Mesenchymal stem cell (in vitro differentiated cells and primary cell): ENCODE measurements around the gene SIK3.

Source experiments
- DNase-seq: peaks from one replicate; pipeline ENCODE4 v3.0.0-alpha.2; 2013
- H2AFZ ChIP-seq: one replicate; pipeline ENCODE4 v1.6.1; 2013; ENCODE audit warnings: low read depth, mild to moderate bottlenecking, control low read depth, inconsistent platforms, low read length, moderate library complexity
- H2AK5ac ChIP-seq: 2 replicates; pipeline ENCODE4 v1.6.1; 2013; ENCODE audit warnings: low read length, moderate library complexity, mild to moderate bottlenecking, inconsistent platforms; ENCODE audit not compliant: severe bottlenecking
- H2BK120ac ChIP-seq: one replicate; pipeline ENCODE4 v1.6.1; 2013; ENCODE audit warnings: low read depth, mild to moderate bottlenecking, inconsistent platforms, low read length, moderate library complexity
- H2BK12ac ChIP-seq, 2 experiments: one replicate each; pipeline ENCODE4 v1.6.1; 2013; ENCODE audit warnings: inconsistent platforms in 2 of 2, low read length in 2 of 2, mild to moderate bottlenecking in 2 of 2, moderate library complexity in 2 of 2, control low read depth in 1 of 2
- H2BK15ac ChIP-seq: one replicate; pipeline ENCODE4 v1.6.1; 2013; ENCODE audit warnings: mild to moderate bottlenecking, low read depth, inconsistent platforms; ENCODE audit not compliant: poor library complexity, severe bottlenecking
- H2BK5ac ChIP-seq: 2 replicates; pipeline ENCODE4 v1.6.1; 2013; ENCODE audit warnings: low read depth, mild to moderate bottlenecking, low read length, control low read depth, inconsistent platforms; ENCODE audit not compliant: poor library complexity, severe bottlenecking
- H3K14ac ChIP-seq, 2 experiments: one replicate each; pipeline ENCODE4 v1.6.1; 2013; ENCODE audit warnings: inconsistent platforms in 2 of 2, low read length in 2 of 2, control low read depth in 1 of 2, mild to moderate bottlenecking in 1 of 2, moderate library complexity in 1 of 2
- H3K18ac ChIP-seq, 2 experiments: one replicate each; pipeline ENCODE4 v1.6.1; 2013; ENCODE audit warnings: inconsistent platforms in 2 of 2, low read length in 2 of 2, control low read depth in 1 of 2, low read depth in 1 of 2, mild to moderate bottlenecking in 1 of 2
- H3K23ac ChIP-seq, 2 experiments: one replicate each; pipeline ENCODE4 v1.6.1; 2013; ENCODE audit warnings: inconsistent platforms in 2 of 2, low read length in 2 of 2, mild to moderate bottlenecking in 2 of 2, moderate library complexity in 2 of 2, control low read depth in 1 of 2
- H3K27ac ChIP-seq: 2 replicates; pipeline ENCODE4 v1.5.1; 2013; ENCODE audit warnings: mild to moderate bottlenecking, moderate library complexity, low read length, control low read depth, inconsistent platforms; ENCODE audit not compliant: poor library complexity, severe bottlenecking
- H3K27me3 ChIP-seq, 2 experiments: 2 replicates each; pipeline versions ENCODE4 v1.6.1 to v1.7.0; 2013; ENCODE audit warnings: low read length in 2 of 2, mild to moderate bottlenecking in 2 of 2, moderate library complexity in 2 of 2, control low read depth in 1 of 2, inconsistent platforms in 1 of 2; ENCODE audit not compliant: control insufficient read depth in 1 of 2, insufficient read depth in 1 of 2
- H3K36me3 ChIP-seq, 2 experiments: 2 replicates each; pipeline versions ENCODE4 v1.6.1 to v1.7.0; 2013; ENCODE audit warnings: low read length in 2 of 2, control low read depth in 1 of 2, inconsistent platforms in 1 of 2, low read depth in 1 of 2, mild to moderate bottlenecking in 1 of 2; ENCODE audit not compliant: insufficient read depth in 2 of 2, control insufficient read depth in 1 of 2
- H3K4ac ChIP-seq, 2 experiments: one replicate each; pipeline ENCODE4 v1.6.1; 2013; ENCODE audit warnings: inconsistent platforms in 2 of 2, low read length in 2 of 2, mild to moderate bottlenecking in 2 of 2, moderate library complexity in 2 of 2, control low read depth in 1 of 2, low read depth in 1 of 2
- H3K4me1 ChIP-seq: 2 replicates; pipeline ENCODE4 v1.6.1; 2013; ENCODE audit warnings: low read depth, low read length, control low read depth; ENCODE audit not compliant: control insufficient read depth, insufficient read depth
- H3K4me2 ChIP-seq: 2 replicates; pipeline ENCODE4 v1.6.1; 2013; ENCODE audit warnings: low read length, mild to moderate bottlenecking, inconsistent platforms; ENCODE audit not compliant: poor library complexity, severe bottlenecking
- H3K4me3 ChIP-seq, 2 experiments: 2 replicates each; pipeline versions ENCODE4 v1.5.1 to v1.7.0; 2013; ENCODE audit warnings: low read length in 2 of 2, mild to moderate bottlenecking in 2 of 2, control low read depth in 1 of 2, low read depth in 1 of 2; ENCODE audit not compliant: insufficient read depth in 1 of 2
- H3K79me1 ChIP-seq: replicated peaks from 2 replicates; pipeline ENCODE4 v1.6.1; 2013; ENCODE audit warnings: mild to moderate bottlenecking, control low read depth, low read length, inconsistent platforms; ENCODE audit not compliant: poor library complexity, severe bottlenecking
- H3K9ac ChIP-seq: 2 replicates; pipeline ENCODE4 v1.7.0; 2013; ENCODE audit warnings: mild to moderate bottlenecking, low read length, moderate library complexity
- H3K9me3 ChIP-seq: 2 replicates; pipeline ENCODE4 v1.7.0; 2013; ENCODE audit warnings: mild to moderate bottlenecking, low read length; ENCODE audit not compliant: control insufficient read depth
- H4K8ac ChIP-seq: one replicate; pipeline ENCODE4 v1.6.1; 2013; ENCODE audit warnings: inconsistent platforms, mild to moderate bottlenecking, low read length, moderate library complexity
- H4K91ac ChIP-seq: one replicate; pipeline ENCODE4 v1.6.1; 2013; ENCODE audit warnings: mild to moderate bottlenecking, low read length, inconsistent platforms
- WGBS: methylation state at CpG from one replicate; pipeline ENCODE4 v1.1.7; 2013; ENCODE audit warnings: mixed read lengths; 5-methylcytosine and 5-hydroxymethylcytosine counted together

Gene SIK3

DNA sequence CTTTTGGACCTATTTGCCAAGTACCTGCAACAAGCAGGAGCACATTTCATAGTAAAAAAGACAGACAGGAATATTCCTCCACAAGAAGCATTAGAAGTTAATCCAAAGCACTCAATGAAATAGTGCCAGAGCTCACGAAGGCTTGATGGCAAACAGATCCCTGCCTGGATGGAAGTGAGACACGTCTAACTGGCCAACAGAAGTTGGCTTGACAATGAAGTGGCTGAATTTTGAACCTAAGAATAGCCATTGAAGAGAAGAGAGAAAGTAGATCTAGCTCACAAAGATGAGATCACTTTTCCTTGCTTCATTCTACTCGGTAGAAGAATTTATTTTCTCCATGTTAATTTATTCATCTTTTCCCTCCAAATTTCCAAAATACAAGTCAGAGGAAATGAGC is 230.2 kb downstream of the SIK3 start:
- Histone ChIP-seq H2BK15ac (no peak overlapping the region), H3K4me2 (no peak overlapping the region), H3K36me3 (peaks cover 13 to 68% of the 10 kb centered on the region in 2 experiments), H2BK5ac (no peak overlapping the region), H4K91ac (no peak overlapping the region), H3K27ac (no peak overlapping the region), H2AFZ (no peak overlapping the region), H3K9ac (no peak overlapping the region), H3K9me3 (no peaks in the 10 kb centered on the region), H2AK5ac (no peak overlapping the region), H4K8ac (no peak overlapping the region), H3K4me1 (no peaks in the 10 kb centered on the region), H2BK120ac (no peak overlapping the region), H3K14ac (no peak overlapping the region), H3K79me1 (peaks cover 2% of the 10 kb centered on the region), H3K4me3 (no peak overlapping the region), H3K18ac (no peak overlapping the region), H3K27me3 (no peaks in the 10 kb centered on the region), H3K23ac (no peak overlapping the region), H2BK12ac (no peak overlapping the region), H3K4ac (no peak overlapping the region)
- DNase-seq = no peak
- WGBS = 90% methylated on average over 2 of the region's 3 CpGs

DNA sequence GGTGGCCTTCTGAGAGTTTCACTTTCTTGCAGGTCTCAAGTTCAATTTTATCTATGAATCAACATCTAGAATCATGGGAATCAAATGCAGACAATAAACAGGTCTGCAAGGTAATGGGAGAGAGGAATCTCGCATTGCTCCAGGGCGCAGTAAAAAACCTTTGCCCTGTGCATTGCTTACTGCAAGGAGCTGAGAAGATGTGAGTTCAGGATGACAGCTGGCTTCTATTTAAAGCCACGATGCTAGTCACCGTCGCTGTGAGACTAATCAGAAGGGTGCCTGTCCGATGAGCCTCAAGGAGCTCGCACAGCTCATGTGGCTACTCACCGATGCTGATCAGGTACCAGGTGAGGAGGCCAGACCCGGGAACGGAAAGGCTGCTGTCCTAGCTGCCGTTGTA is 230.6 kb downstream of the SIK3 start:
- Histone ChIP-seq H2BK15ac (no peak overlapping the region), H3K14ac (no peak overlapping the region), H4K91ac (no peak overlapping the region), H3K9me3 (no peaks in the 10 kb centered on the region), H2BK12ac (no peak overlapping the region), H3K79me1 (no peaks in the 10 kb centered on the region), H3K27me3 (no peaks in the 10 kb centered on the region), H3K23ac (no peak overlapping the region), H4K8ac (no peak overlapping the region), H2AFZ (no peak overlapping the region), H3K18ac (no peak overlapping the region), H3K4me2 (no peak overlapping the region), H3K4me1 (no peaks in the 10 kb centered on the region), H2BK120ac (no peak overlapping the region), H2BK5ac (no peak overlapping the region), H3K9ac (no peak overlapping the region), H3K36me3 (peaks cover 13 to 65% of the 10 kb centered on the region in 2 experiments), H2AK5ac (no peak overlapping the region), H3K4ac (no peak overlapping the region), H3K4me3 (no peak overlapping the region), H3K27ac (no peak overlapping the region)
- 98% methylated on average over 11 of the region's 11 CpGs for WGBS
- no peak for DNase-seq

- no peak for DNase-seq
- H4K8ac ChIP-seq = no peak overlapping the region
- H3K18ac ChIP-seq = no peak overlapping the region
- no peak overlapping the region for H3K4ac ChIP-seq
- H3K4me1 ChIP-seq = no peaks in the 10 kb centered on the region
- H3K9ac ChIP-seq = no peak overlapping the region
- peaks cover 13 to 69% of the 10 kb centered on the region in 2 experiments for H3K36me3 ChIP-seq
- no peaks in the 10 kb centered on the region for H3K79me1 ChIP-seq
- no peak overlapping the region for H2BK5ac ChIP-seq
- over 99% methylated on average over 4 of the region's 6 CpGs for WGBS
- H3K4me3 ChIP-seq = no peak overlapping the region
- H2AFZ ChIP-seq = no peak overlapping the region
- H3K23ac ChIP-seq = no peak overlapping the region
- H2AK5ac ChIP-seq = no peak overlapping the region
- H3K14ac ChIP-seq = no peak overlapping the region
- no peak overlapping the region for H3K27ac ChIP-seq
- no peaks in the 10 kb centered on the region for H3K27me3 ChIP-seq
- no peak overlapping the region for H2BK15ac ChIP-seq
- no peak overlapping the region for H4K91ac ChIP-seq
- no peak overlapping the region for H3K4me2 ChIP-seq
- H2BK120ac ChIP-seq = no peak overlapping the region
- no peak overlapping the region for H2BK12ac ChIP-seq
- H3K9me3 ChIP-seq = no peaks in the 10 kb centered on the region
Observed at GRCh38 chr11:116866804-116867455, 231.3 kb downstream of the SIK3 start.

DNA sequence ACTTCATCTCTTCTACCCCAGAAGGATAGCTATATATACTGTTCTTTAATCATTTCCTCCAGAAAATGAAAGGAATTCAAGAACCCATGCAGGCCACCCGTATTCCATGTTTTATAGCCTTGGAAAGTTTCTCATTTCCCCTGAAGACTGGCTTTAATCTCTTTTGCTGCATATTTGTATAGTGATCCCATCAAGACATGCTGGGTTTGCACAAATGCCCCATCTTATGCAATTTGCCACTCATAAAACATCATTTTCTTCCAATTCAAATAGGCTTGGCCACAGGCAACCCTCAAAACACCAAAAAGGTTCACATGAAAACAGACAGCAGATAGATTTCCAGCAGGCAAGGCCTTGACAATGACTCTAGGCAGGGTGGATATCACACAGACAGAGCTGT is 232.5 kb downstream of the SIK3 start:
- Histone ChIP-seq H3K9me3 (no peaks in the 10 kb centered on the region), H3K27ac (no peak overlapping the region), H2AK5ac (no peak overlapping the region), H2BK5ac (no peak overlapping the region), H3K4me1 (no peaks in the 10 kb centered on the region), H3K14ac (no peak overlapping the region), H2BK12ac (no peak overlapping the region), H2BK15ac (no peak overlapping the region), H3K18ac (no peak overlapping the region), H3K23ac (no peak overlapping the region), H4K8ac (no peak overlapping the region), H2AFZ (no peak overlapping the region), H4K91ac (no peak overlapping the region), H3K4me2 (no peak overlapping the region), H3K79me1 (no peaks in the 10 kb centered on the region), H3K27me3 (no peaks in the 10 kb centered on the region), H3K4ac (no peak overlapping the region), H2BK120ac (no peak overlapping the region), H3K9ac (peak overlapping the region; percentile 1), H3K4me3 (no peak overlapping the region), H3K36me3 (peaks cover 15 to 75% of the 10 kb centered on the region in 2 experiments)
- DNase-seq = peak; percentile 40
- WGBS = 36% methylated on average over 1 of the region's 1 CpG
